GM12878 (cell line): Measurements from ENCODE around the gene PUS7L. TPM values are rescaled to one million over a fixed set of nuclear protein-coding genes. Genes with fewer than 3 reads are reported as not detected.

ENCODE experiments used
- BACH1 ChIP-seq: fragments of 450-650 bp; IDR thresholded peaks from 2 replicates; pipeline ENCODE4 v1.6.1; 2017; ENCODE audit warnings: mild to moderate bottlenecking, borderline replicate concordance
- BCL11A ChIP-seq: IDR thresholded peaks from 2 replicates; pipeline ENCODE4 v1.6.1; 2011; ENCODE audit warnings: low read depth, low read length
- CBFB ChIP-seq: IDR thresholded peaks from 2 replicates; pipeline ENCODE4 v1.6.1; 2016; ENCODE audit warnings: antibody characterized with exemption, low read depth
- CUX1 ChIP-seq: IDR thresholded peaks from 2 replicates; pipeline ENCODE4 v1.6.1; 2012; ENCODE audit warnings: improper control_type of control experiment, low read depth, low read length; ENCODE audit not compliant: insufficient replicate concordance
- DPF2 ChIP-seq: fragments of 450-650 bp; IDR thresholded peaks from 2 replicates; pipeline ENCODE4 v1.6.1; 2017; ENCODE audit warnings: mild to moderate bottlenecking
- E2F4 ChIP-seq: IDR thresholded peaks from 2 replicates; pipeline ENCODE4 v1.6.1; 2012; ENCODE audit warnings: low read depth, low read length, improper control_type of control experiment
- EGR1 ChIP-seq, 2 experiments: IDR thresholded peaks; 1 replicate in 1 of 2; 2 replicates in 1 of 2; pipeline ENCODE4 v1.6.1; 2011 to 2012; ENCODE audit warnings: low read depth in 2 of 2, low read length in 2 of 2, borderline replicate concordance in 1 of 2, mild to moderate bottlenecking in 1 of 2, moderate library complexity in 1 of 2
- FOS ChIP-seq: IDR thresholded peaks from 3 replicates; pipeline ENCODE4 v1.6.1; 2011; ENCODE audit warnings: borderline replicate concordance; ENCODE audit not compliant: insufficient read length; ENCODE audit errors: extremely low read depth
- HDGF ChIP-seq: fragments of 450-650 bp; IDR thresholded peaks from 2 replicates; pipeline ENCODE4 v1.6.1; 2016; ENCODE audit warnings: antibody characterized with exemption
- IKZF1 ChIP-seq: fragments of 450-650 bp; conservative IDR thresholded peaks from 2 replicates; pipeline ENCODE4 v1.6.1; 2017; ENCODE audit warnings: antibody characterized with exemption, mild to moderate bottlenecking
- MTA2 ChIP-seq: fragments of 450-650 bp; IDR thresholded peaks from 2 replicates; pipeline ENCODE4 v1.6.1; 2016; ENCODE audit warnings: low read depth, mild to moderate bottlenecking, moderate library complexity
- NKRF ChIP-seq: fragments of 450-650 bp; conservative IDR thresholded peaks from 2 replicates; pipeline ENCODE4 v1.6.1; 2017; ENCODE audit warnings: mild to moderate bottlenecking, moderate library complexity
- NR2C1 ChIP-seq: fragments of 450-650 bp; IDR thresholded peaks from 2 replicates; pipeline ENCODE4 v1.6.1; 2017; ENCODE audit warnings: antibody characterized with exemption, mild to moderate bottlenecking, moderate library complexity
- NR2C2 ChIP-seq: IDR thresholded peaks from 2 replicates; pipeline ENCODE4 v1.6.1; 2011; ENCODE audit warnings: borderline replicate concordance, low read depth; ENCODE audit not compliant: control insufficient read depth, insufficient read length
- RAD21 ChIP-seq: IDR thresholded peaks from 2 replicates; pipeline ENCODE4 v1.6.1; 2011; ENCODE audit warnings: mild to moderate bottlenecking, low read depth, low read length, moderate library complexity; ENCODE audit not compliant: insufficient read depth
- RBBP5 ChIP-seq: fragments of 200-600 bp; sonication (generic); conservative IDR thresholded peaks from 2 replicates; pipeline ENCODE4 v1.6.1; 2016
- ZNF384 ChIP-seq: IDR thresholded peaks from 2 replicates; pipeline ENCODE4 v1.6.1; 2012; ENCODE audit warnings: low read depth, mild to moderate bottlenecking, low read length, improper control_type of control experiment, borderline replicate concordance
- ZSCAN29 ChIP-seq: fragments of 450-650 bp; IDR thresholded peaks from 2 replicates; pipeline ENCODE4 v1.6.1; 2017; ENCODE audit warnings: mild to moderate bottlenecking, moderate library complexity
- ZZZ3 ChIP-seq: IDR thresholded peaks from 2 replicates; pipeline ENCODE4 v1.6.1; 2011; ENCODE audit warnings: low read depth; ENCODE audit not compliant: control insufficient read depth, insufficient read length
- polyA plus RNA-seq, 11 experiments: library from polyadenylated mRNA; depleted of rRNA in 4 of 11; unstranded in 6 of 11; stranded (reverse) in 5 of 11; fragments of >200 nt; fragmentation: Nextera tagmentation in 4 of 11; fragmentation: Illumina TruSeq in 1 of 11; extraction: Ambion mirVana in 4 of 11; extraction: Trizol in 1 of 11; gene quantifications; 1 replicate in 1 of 11; 2 replicates in 10 of 11; pipeline versions ENCODE4 v1.2.1 to v1.2.3, GENCODE V29; 2011 to 2016; ENCODE audit warnings: inconsistent platforms in 2 of 11, missing spikeins in 2 of 11, low read depth in 1 of 11
- total RNA-seq, 4 experiments: library from RNA; depleted of rRNA in 3 of 4; stranded (reverse); fragments of >200 nt in 3 of 4; fragmentation: Illumina TruSeq in 1 of 4; extraction: Trizol in 1 of 4; gene quantifications; 2 replicates each; pipeline versions ENCODE4 v1.2.1 to v1.2.3, GENCODE V29; 2013 to 2021
- TF ChIP-seq, protein P1 (sequence below): IDR thresholded peaks from 2 replicates; pipeline ENCODE4 v1.6.1; 2011; ENCODE audit warnings: borderline replicate concordance, low read depth, mild to moderate bottlenecking, moderate library complexity, mixed read lengths, low read length; ENCODE audit not compliant: insufficient read depth; ENCODE audit errors: extremely low read length

The PUS7L gene
- total and polyA plus RNA-seq, 10 of the 15 experiments (the other 5 are each of a cell fraction or from before 2014, with no cell fraction given) = 7.2 to 42.1 (median 19.6) TPM

- TF ChIP-seq BACH1 = peak; percentile 53; the same call in 1 of the 2 replicates
- peak; percentile 84 for TF ChIP-seq IKZF1
- peak; percentile 92 for TF ChIP-seq NKRF
- peak; percentile 50 for TF ChIP-seq NR2C1
- no peak for TF ChIP-seq NR2C2
- no peak for TF ChIP-seq FOS
- no peak for TF ChIP-seq E2F4
- TF ChIP-seq, protein P1, sequence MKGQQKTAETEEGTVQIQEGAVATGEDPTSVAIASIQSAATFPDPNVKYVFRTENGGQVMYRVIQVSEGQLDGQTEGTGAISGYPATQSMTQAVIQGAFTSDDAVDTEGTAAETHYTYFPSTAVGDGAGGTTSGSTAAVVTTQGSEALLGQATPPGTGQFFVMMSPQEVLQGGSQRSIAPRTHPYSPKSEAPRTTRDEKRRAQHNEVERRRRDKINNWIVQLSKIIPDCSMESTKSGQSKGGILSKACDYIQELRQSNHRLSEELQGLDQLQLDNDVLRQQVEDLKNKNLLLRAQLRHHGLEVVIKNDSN = no peak
- no peak for TF ChIP-seq RBBP5
- TF ChIP-seq CUX1 = no peak
- TF ChIP-seq EGR1 (IDR thresholded peaks at IDR 0.05; ENCODE audit: borderline replicate concordance in 1 of 2, low read depth in 2 of 2, low read length in 2 of 2) = peak in 1 of 2 experiments; percentile 5; a peak in 1 of 3 replicates
- TF ChIP-seq ZNF384 = no peak
- no peak for TF ChIP-seq RAD21
- no peak for TF ChIP-seq HDGF
- peak; percentile 78 for TF ChIP-seq DPF2
- TF ChIP-seq MTA2 = 0 out of 2 replicates have a peak, but pooled peaks have one; percentile 34
- TF ChIP-seq ZZZ3 = no peak
- TF ChIP-seq ZSCAN29 = no peak
- TF ChIP-seq BCL11A = no peak
- no peak for TF ChIP-seq CBFB
These were observed 47.5 kb upstream of the PUS7L start, which contains the start of gene TWF1 (continued) for GRCh38 chr12:43805860-43806736.
